NCI-H128 (cell line): ENCODE results near the gene NTM.
"Not testable (repeated sequence)": the region's sequence is repeated elsewhere in the genome, so short reads cannot be mapped to it uniquely, and the experiment has no call there.

Source experiments
- DNase-seq: peaks from one replicate; lab custom pipeline; 2025; ENCODE audit not compliant: unreplicated experiment; lab: John Stamatoyannopoulos, UW

NTM gene

GRCh38 chr11:131370090-131370751, at the start of gene NTM:
NTM (plus strand) TSS chr11:131370615.
- DNase-seq, result no peak

DNA sequence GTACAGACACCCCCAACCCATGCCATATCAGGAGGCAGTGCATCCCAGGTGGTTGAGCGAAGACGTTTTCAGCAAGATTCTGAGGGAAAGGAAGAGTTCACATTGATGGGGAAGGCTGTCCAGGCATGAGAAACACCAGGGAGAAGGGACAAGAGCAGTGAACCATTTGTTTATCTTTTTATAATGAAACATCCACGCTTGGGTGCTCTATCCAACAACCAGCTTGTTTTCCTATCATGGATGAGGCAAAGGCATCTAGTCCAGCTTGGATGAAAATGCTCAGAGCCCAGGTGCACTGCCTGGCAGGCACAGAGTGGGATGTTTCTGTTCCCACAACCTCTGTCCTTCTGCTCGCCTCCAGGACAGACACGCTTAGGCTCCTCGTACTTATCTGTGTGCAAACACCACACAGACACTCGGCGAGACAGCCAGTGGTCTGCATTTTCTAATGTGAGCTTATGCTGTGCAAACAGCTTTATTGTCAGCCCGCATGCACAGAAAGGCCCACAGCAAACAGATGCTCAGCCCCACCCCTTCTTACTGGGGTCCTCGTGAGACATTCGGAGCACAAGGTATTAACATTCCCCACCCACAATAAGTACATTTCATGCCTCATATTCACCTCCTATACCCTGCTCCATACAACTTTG, 45.4 kb upstream of the NTM start:
- no peak for DNase-seq

DNA sequence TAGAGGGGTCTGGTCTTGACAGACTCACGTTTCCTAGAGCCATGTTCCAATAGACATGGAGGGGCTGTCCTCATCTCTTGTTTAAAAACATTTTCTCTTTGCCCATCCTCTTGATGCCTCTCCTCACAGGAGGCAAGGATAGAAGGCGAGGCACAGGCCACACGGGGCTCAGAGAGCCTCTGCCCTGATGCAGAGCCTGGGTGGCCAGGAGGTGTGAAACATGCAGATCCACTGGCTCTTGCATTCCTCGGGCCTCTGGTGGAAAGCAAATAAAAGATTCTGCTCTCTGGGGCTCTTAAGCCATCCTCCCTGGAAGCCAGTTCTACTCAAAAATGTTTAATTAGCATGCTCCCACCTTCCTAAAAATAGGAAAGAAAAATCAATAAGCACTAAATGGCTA, 43.6 kb upstream of the NTM start:
- DNase-seq, result no peak

GRCh38 chr11:131327421-131327820, 43.0 kb upstream of the NTM start:
- DNase-seq, result no peak

DNA sequence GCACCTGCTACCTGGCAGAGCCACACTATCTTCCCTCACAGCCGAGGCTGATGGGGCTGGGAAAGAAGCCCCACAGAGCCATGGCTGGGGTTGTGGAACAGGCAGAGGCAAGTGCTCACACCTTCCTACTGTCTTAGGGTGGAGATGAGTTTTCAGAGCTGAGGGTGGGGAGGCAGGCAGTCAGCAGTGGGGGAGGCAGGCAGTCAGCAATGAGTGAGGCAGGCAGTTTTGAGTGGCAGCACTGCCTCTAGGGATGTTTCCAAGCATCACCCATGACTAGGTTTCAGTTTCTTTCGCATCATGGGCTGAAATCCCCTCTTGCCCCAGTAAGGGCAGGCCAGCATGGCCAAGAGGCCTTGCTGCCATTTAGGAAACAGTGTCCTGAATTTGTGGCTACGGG, 41.6 kb upstream of the NTM start:
- DNase-seq, result no peak

DNA sequence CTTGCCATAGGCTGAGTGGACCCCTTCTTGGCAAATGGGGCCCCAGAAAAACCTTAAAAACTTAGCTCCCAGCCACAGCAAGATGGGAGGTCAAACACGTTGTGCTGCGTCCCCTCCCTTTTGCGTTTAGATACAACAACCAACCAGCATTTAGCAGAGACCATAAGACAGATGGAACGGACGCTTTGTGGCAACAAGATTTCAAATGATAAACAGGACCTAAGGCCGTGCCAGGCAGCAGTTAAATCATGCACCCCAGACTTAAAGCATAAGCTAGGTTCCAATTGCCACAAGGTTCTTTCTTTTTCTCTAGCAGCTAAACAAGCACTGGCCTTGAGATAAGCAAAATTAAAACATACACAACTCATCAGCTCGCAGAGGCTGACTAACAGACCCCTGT, 39.4 kb upstream of the NTM start:
- DNase-seq, result no peak

DNA sequence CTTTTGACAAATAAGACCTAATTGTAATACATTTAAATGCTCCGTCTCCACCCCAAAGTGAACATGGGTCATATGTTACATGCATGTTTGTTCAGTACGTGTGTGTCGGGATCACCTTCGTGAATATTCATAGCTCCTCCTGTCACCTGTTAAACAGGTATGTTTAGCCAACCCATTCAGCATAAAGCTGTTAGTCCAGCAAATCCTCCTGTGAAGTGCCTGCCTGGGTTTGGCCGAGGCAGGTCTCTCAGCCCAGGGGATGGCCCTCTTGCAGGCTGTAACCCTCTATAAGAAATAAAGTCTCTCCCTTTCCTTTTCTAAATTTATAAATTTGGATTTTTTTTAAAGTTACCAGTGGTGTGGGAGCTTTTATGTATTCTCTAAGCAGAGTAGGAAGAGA, 38.9 kb upstream of the NTM start:
- no peak for DNase-seq

- no peak for DNase-seq
Observed at GRCh38 chr11:131334601-131335000, 35.8 kb upstream of the NTM start.

DNA sequence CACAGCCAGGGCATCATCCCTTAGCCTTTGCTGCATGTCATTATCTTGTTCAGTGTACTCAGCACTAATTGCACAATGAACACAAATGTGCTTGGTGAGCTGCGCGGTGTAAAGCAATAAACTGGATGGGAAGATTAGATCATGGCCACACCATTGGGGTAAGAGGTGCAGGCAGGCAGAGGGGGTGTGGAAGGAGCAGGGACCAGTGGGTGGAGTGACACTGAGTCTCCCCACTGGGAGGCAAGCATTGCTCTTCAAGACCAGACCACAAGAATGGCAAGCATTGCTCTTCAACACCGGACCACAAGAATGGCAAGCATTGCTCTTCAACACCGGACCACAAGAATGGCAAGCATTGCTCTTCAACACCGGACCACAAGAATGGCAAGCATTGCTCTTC, 28.5 kb upstream of the NTM start:
- not testable (repeated sequence) for DNase-seq

DNA sequence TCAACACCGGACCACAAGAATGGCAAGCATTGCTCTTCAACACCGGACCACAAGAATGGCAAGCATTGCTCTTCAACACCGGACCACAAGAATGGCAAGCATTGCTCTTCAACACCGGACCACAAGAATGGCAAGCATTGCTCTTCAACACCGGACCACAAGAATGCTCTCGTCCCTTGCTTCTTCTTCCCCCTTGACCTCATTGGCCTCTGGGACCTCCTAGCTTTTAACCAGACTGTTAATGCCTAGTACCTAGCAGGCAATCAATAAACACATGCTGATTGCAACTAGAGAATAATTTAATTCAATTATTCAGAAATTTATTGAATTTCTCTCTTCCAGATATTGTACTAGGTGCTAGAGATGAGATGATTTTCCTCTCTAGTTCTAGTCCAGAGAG, 28.0 kb upstream of the NTM start:
- DNase-seq, result not testable (repeated sequence)

- no peak for DNase-seq
Observed at GRCh38 chr11:131345406-131345805, 25.0 kb upstream of the NTM start.

DNA sequence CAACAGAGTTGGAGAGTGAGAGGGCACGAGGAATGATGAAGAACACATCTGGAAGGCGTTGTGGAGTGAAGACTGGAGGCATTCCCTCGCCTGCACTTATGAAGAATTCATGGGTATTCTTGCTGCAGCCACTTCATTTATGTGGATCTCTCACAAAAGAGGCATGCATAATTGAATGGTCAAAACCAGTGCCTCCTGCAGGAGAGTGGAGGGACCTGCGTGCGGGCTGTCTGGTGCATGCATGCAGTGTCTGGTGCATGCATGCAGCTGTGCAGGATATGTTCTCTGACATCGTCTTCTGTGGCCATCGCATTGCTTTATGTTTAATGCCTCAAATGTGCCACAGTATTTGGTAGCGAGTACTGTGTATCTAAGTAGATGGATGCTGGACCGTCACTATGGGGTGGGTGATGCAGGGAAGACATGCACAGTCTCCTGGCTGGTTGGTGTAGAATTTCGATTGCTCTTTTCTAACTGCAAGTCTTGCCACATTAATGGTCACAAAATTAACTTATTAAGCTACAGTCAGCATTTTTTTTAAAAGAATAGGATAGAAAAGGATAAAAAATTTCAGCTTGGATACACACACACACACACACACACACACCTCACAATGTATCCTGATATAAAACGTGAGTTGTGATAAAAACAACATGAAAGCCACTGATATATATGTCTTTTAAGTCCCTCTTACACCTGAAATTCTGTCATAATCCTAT, 20.9 kb upstream of the NTM start:
- no peak for DNase-seq

- no peak for DNase-seq
Observed at GRCh38 chr11:131350872-131351271, 19.5 kb upstream of the NTM start.

DNA sequence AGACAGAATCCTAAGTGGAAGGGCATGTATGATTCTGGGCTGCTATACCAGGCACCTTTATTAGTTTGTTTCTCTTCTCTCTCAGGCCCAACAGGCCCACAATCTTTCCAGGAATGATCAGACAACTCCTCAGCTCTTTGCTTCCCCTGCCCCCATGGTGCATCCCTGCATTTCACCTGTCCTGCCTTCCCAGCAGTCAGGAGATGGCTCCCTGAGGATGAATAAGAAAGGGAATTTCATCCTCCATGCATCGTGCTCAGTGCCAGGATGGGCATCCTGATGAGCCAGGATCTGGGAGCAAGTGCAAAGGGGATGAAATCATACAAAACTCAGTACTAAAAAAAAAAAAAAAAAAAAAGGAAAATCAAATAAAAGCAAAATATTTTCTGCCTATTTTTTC, 18.6 kb upstream of the NTM start:
- DNase-seq, result no peak

DNA sequence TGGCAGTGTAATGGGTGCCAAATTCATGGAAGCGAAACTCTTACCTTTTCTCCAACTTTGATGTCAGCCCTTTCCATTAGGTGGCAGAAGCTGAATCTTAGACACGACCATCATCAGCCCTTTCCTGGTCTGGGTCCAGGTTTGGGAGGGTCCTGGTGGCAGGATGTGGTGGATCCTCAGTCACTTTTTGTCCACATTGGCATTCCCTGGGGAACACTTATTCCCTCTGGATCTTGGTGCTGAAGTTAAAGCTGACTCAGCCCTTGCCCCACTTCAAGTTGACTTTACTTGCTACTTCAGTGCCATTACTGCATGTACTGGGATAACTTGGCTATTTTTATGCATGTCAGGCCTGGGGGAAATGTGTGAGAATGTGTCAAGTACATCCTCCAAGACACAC, 16.6 kb upstream of the NTM start:
- DNase-seq, result no peak

GRCh38 chr11:131354251-131354701, 16.1 kb upstream of the NTM start:
- DNase-seq, result no peak

DNA sequence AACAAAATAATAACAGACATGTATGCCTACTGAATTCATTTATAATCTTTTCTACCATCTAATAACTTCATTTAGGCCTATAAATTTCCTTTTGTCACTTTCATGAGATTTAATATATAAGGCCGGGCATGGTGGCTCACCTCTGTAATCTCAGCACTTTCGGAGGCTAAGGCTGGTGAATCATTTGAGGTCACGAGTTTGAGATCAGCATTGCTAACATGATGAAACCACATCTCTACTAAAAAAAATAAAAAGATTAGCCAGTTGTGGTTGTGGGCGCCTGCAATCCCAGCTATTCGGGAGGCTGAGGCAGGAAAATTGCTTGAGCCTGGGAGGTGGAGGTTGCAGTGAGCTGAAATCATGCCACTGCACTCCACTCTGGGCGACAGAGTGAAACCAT, 14.2 kb upstream of the NTM start:
- no peak for DNase-seq

DNA sequence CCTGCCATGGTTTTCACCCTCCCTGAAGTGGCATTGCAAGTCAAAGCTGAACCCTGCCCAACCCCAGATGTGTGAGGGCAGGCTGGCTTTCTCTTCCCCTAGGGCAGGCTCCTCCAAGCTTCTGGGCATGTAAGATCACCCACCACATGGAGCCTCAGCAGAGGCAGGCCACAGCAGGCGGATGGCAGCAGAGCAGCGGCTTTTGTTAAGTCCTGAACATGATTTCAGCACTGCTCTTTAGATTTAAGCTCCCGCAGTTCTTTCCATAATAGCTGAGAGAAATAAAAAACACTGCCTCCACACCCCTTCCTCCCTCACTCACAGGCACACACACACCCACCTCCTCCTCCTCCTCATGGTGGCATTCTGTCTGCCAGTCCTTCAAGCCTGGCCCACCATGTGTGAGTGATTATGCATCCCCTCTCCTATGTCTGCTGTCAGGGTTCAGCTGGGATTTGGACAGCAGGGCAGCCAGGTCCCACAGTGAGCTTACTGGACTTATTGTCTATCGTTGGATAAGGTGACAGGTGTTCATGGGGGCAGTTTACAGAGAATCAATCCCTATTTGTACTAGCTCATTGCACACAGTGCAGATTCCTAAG, 5.0 kb upstream of the NTM start:
- DNase-seq, result no peak

- DNase-seq, result no peak
Observed at GRCh38 chr11:131370901-131371790, 731 bp downstream of the NTM start.

DNA sequence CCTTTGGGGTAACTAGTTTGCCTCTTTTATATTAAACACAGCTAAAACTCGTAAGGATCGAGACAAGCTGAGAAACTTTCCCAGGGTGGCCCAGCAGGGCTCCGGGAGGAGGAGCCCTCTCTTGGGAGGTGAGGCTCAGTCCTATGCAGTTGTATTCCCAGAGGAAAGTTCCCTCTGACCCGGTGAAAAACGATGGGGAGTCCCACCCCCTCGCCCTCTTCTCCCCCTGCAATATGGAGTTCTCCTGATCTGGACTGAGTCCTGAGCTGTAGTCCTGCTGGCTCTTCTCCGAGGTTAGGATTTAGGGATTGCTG, 1.3 kb downstream of the NTM start:
- no peak for DNase-seq
